ENCODE data around the gene CIRBP. TPM values are rescaled to one million over a fixed set of nuclear protein-coding genes. Genes with fewer than 3 reads are reported as not detected.

The CIRBP gene
- total and polyA plus RNA-seq, 2 of the 13 experiments (the other 11 are each of a cell fraction or from before 2014, with no cell fraction given), result 133 to 140 TPM

DNA sequence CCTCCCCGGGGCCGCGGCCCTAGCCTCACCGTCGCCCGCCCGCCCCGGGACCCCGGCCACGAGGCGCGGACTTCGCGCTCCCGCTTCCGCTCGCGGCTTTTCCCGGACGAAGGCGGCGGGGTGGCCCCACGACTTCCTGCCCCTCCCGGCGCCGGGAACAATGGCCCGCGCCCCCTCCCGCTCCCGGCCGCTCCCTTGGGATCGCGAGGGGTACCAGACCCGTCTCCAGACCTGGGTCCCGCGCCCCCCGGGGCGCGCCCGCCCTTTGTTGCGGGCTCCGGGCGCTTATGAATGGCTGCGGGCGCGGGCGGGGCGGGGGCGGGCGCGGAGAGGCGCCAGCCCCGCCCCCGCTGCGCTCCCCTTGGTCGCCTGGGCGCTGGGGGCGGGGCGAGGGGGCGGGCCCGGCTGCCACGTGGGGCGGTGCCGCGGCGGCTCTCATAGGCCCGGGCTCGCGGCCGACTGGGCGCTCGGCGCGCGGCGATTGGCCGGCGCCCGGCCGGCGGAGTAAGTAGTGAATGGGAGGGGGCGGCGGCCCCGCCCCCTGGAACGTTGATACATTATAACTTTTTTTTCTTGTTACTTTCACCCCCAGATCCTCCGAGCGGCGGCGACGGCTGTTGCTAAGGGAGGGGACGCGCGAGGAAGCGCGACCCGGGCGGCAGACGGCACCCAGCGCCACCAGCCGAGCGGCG is 19.7 kb upstream of the CIRBP start (continued):
- TF ChIP-seq USF2 (IDR thresholded peaks at IDR 0.05; ENCODE audit: low read depth, low read length) (no peak), USF2 (CRISPR knock-in tag; IDR thresholded peaks at IDR 0.05; ENCODE audit: borderline replicate concordance) (no peak), PTBP1 (IDR thresholded peaks at IDR 0.05; ENCODE audit: low read depth, low read length, poor library complexity, severe bottlenecking) (peak; percentile 39), FOSL1 (CRISPR knock-in tag; IDR thresholded peaks at IDR 0.05; ENCODE audit: borderline replicate concordance) (no peak), ZFP36 (IDR thresholded peaks at IDR 0.05; ENCODE audit: borderline replicate concordance, low read depth, low read length, partially characterized antibody) (no peak), NR2F1 (CRISPR knock-in tag; IDR thresholded peaks at IDR 0.05) (no peak), GZF1 (CRISPR knock-in tag; IDR thresholded peaks at IDR 0.05) (no peak), NFKB2 (CRISPR knock-in tag; IDR thresholded peaks at IDR 0.05; ENCODE audit: borderline replicate concordance) (peak; percentile 18; the same call in 1 of the 2 replicates), KAT7 (CRISPR knock-in tag; IDR thresholded peaks at IDR 0.05; ENCODE audit: borderline replicate concordance) (0 out of 2 replicates have a peak, but pooled peaks have one; percentile 56), KLF11 (CRISPR knock-in tag; IDR thresholded peaks at IDR 0.05) (no peak), CHD2 (IDR thresholded peaks at IDR 0.05; ENCODE audit: low read depth, low read length) (peak; percentile 73), ARID2 (CRISPR knock-in tag; IDR thresholded peaks at IDR 0.05; ENCODE audit: borderline replicate concordance) (no peak), TBL1XR1 (IDR thresholded peaks at IDR 0.05; ENCODE audit: borderline replicate concordance, low read length, partially characterized antibody) (no peak), ZNF839 (CRISPR knock-in tag; IDR thresholded peaks at IDR 0.05; ENCODE audit: borderline replicate concordance) (no peak), EHMT2 (IDR thresholded peaks at IDR 0.05; ENCODE audit: borderline replicate concordance, low read depth, low read length) (no peak), TGIF2 (CRISPR knock-in tag; IDR thresholded peaks at IDR 0.05) (no peak), ZNF549 (CRISPR knock-in tag; IDR thresholded peaks at IDR 0.05) (no peak), NFYC (CRISPR knock-in tag; IDR thresholded peaks at IDR 0.05) (peak; percentile 31; the same call in 1 of the 2 replicates)
- TF ChIP-seq, protein P1, sequence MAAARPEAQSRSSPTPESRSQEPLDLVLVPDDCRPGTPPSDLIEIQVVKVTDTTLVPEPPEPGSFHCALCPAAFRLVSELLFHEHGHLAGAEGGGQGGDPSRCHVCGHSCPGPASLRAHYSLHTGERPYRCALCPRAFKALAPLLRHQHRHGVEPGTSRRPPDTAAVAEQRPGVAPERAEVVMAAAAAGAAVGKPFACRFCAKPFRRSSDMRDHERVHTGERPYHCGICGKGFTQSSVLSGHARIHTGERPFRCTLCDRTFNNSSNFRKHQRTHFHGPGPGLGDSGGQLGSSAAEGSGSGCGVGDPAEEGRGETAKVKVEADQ (CRISPR knock-in tag; IDR thresholded peaks at IDR 0.05; ENCODE audit: borderline replicate concordance), result 0 out of 2 replicates have a peak, but pooled peaks have one; percentile 67
- TF ChIP-seq, protein P2, sequence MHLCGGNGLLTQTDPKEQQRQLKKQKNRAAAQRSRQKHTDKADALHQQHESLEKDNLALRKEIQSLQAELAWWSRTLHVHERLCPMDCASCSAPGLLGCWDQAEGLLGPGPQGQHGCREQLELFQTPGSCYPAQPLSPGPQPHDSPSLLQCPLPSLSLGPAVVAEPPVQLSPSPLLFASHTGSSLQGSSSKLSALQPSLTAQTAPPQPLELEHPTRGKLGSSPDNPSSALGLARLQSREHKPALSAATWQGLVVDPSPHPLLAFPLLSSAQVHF (CRISPR knock-in tag; IDR thresholded peaks at IDR 0.05), result 0 out of 2 replicates have a peak, but pooled peaks have one; percentile 48
- TF ChIP-seq, protein P3, sequence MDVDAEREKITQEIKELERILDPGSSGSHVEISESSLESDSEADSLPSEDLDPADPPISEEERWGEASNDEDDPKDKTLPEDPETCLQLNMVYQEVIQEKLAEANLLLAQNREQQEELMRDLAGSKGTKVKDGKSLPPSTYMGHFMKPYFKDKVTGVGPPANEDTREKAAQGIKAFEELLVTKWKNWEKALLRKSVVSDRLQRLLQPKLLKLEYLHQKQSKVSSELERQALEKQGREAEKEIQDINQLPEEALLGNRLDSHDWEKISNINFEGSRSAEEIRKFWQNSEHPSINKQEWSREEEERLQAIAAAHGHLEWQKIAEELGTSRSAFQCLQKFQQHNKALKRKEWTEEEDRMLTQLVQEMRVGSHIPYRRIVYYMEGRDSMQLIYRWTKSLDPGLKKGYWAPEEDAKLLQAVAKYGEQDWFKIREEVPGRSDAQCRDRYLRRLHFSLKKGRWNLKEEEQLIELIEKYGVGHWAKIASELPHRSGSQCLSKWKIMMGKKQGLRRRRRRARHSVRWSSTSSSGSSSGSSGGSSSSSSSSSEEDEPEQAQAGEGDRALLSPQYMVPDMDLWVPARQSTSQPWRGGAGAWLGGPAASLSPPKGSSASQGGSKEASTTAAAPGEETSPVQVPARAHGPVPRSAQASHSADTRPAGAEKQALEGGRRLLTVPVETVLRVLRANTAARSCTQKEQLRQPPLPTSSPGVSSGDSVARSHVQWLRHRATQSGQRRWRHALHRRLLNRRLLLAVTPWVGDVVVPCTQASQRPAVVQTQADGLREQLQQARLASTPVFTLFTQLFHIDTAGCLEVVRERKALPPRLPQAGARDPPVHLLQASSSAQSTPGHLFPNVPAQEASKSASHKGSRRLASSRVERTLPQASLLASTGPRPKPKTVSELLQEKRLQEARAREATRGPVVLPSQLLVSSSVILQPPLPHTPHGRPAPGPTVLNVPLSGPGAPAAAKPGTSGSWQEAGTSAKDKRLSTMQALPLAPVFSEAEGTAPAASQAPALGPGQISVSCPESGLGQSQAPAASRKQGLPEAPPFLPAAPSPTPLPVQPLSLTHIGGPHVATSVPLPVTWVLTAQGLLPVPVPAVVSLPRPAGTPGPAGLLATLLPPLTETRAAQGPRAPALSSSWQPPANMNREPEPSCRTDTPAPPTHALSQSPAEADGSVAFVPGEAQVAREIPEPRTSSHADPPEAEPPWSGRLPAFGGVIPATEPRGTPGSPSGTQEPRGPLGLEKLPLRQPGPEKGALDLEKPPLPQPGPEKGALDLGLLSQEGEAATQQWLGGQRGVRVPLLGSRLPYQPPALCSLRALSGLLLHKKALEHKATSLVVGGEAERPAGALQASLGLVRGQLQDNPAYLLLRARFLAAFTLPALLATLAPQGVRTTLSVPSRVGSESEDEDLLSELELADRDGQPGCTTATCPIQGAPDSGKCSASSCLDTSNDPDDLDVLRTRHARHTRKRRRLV (CRISPR knock-in tag; IDR thresholded peaks at IDR 0.05), result no peak

Measured in HepG2 (cell line).